HPDE6-E6E7 (cell line): ENCODE results near the gene ADAMTSL1.

Experiments used
- DNase-seq: peaks from one replicate; pipeline ENCODE4 v3.0.0; 2011; ENCODE audit warnings: missing footprints; ENCODE audit errors: extremely low spot score

The ADAMTSL1 gene

DNA sequence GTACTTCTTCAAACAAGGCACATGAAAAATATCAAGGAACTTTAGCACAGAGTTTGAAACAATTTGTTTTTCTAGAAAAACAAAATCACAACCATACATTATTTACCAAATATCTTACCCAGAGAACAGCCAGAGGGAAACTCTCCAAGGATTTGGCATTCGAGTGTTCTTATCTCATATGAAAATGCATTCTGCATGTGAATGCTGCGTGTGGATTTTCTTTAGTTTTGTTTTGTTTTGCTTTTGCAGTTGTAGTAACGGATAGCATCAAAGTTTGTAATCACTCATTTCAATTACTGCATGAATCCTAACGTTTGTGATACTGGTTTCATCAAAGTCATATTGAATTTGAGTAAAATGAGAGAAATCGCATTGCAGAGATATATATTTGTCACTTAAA, 28.0 kb downstream of the ADAMTSL1 start:
- no peak for DNase-seq

GRCh38 chr9:18502546-18502945, 28.6 kb downstream of the ADAMTSL1 start:
- no peak for DNase-seq

DNA sequence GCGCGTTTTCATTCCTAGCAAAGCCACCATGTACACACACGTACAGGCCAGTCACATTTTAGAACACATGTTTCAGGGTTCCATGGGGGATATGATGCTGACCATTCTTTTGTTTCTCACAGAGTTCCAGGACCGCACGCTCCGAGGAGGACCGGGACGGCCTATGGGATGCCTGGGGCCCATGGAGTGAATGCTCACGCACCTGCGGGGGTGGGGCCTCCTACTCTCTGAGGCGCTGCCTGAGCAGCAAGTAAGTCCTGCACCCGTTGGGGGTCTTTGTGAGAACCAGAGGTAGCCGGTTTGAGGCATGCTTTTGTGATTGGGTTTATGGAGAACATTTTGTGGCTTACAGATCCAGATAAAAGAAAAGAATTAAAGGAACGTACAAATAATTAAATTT, 30.8 kb downstream of the ADAMTSL1 start:
- DNase-seq: no peak

GRCh38 chr9:18507151-18507550, 33.2 kb downstream of the ADAMTSL1 start:
- DNase-seq: no peak

DNA sequence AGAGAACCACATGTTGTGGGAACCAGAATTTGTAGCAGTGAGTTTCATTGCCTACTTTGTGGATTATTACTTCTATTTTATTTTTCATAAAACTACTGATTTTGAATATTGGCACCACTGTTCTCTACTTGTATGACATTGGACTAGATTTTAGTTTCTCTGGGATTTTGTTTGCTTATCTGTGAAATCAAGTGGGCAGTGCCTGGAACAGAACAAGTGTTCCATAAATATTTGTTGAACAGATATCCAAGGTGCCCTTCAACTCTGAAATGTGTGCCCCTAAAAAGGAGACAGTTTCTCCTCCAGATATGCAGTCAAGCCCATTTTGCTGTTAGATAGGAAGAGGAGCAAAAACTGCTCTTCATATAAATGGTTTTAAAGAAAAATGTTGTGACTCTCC, 42.6 kb downstream of the ADAMTSL1 start:
- no peak for DNase-seq

DNA sequence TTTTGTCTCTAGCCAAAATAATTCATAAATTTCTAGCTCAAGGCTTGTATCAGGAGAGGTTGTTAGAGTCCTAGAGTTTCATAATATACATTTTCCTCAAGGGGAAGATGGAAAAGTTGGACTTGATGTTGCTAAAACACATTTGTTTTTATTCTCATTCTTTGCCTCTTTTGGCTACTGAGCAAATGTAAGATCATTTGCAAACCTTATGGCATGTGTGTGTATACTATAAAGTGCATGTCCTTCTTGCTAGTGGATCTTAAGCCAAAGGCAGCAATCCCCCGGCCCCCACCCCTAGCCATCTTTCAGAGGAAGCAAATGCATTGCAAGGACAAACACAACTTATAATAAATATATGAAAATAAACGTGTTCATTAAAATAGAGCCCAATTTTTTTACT, 43.0 kb downstream of the ADAMTSL1 start:
- no peak for DNase-seq

- no peak for DNase-seq
These were observed 46.6 kb downstream of the ADAMTSL1 start for GRCh38 chr9:18520416-18521047.

DNA sequence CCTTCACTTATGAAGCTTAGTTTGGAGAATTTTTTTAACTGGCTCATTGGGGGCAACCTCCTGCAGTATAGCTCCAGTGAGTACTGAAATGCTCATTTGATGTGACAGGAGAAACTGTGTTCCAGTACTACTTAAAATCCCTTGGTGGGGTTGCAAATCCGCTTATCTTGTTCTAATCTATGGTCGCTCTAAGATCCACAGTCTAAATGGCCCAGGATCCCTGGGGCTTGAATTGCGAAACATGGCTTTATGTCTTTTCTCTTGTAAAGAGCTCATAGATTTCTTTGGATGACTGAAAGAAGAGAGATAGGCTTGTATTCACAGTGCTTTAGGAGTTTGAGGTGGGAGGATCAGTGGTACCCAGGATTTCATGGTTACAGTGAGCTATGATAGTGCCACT, 52.7 kb downstream of the ADAMTSL1 start:
- DNase-seq: no peak

DNA sequence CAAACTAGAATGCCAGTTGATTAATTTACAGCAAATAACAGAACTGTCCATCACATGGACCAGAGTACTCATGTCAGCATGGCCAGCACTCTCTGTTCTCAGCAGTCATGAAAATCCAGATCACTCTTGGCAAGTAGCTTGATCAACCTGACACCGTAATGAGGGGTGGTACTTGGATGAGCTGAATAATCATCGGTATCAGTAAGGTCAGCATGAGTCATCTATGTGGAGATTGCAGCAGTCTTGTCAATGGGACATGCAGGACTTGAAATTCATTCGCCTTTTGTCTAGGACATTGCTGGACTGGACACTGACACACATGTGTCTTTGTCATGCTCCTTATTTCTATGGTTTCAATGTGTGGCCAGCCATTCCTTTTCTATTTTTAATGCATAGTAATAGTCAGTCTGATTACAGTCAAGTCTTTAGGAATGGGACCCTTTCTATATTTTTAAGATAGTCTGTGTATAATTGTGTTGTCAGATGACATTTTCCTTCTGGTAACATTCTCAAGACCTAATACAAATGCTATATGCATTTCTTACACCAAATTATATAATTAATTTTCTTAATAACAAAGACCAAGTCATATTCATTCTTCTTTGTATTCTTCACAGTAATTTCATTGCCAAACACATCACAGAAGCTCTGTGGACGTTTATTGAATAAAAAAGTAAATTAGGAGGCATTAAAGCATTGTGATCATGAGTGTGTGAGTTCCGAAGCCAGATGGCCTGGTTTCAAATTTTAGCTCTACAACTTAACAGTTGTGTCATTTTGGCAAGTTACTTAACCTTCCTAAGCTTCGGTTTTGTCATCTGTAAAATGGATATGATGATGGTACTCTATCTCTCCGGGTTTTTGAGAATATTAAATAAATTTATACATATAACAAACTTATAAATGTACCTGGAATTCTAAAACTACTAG, 57.4 kb downstream of the ADAMTSL1 start:
- DNase-seq: no peak

DNA sequence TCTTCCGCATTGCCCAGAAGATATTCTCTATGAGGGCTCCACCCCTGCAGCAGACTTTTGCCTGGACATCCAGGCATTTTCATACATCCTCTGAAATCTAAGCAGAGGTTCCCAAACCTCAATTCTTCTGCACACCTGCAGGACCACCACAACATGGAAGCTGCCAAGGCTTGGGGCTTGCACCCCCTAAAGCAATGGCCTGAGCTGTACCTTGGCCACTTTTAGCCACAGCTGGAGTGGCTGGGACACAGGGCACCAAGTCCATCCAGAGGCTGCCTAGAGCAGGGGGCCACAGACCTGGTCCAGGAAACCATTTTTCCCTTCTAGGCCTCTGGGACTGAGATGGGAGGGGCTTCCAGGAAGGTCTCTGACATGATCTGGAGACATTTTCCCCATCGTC, 60.7 kb downstream of the ADAMTSL1 start:
- DNase-seq: no peak

GRCh38 chr9:18536554-18536953, 62.6 kb downstream of the ADAMTSL1 start:
- no peak for DNase-seq

DNA sequence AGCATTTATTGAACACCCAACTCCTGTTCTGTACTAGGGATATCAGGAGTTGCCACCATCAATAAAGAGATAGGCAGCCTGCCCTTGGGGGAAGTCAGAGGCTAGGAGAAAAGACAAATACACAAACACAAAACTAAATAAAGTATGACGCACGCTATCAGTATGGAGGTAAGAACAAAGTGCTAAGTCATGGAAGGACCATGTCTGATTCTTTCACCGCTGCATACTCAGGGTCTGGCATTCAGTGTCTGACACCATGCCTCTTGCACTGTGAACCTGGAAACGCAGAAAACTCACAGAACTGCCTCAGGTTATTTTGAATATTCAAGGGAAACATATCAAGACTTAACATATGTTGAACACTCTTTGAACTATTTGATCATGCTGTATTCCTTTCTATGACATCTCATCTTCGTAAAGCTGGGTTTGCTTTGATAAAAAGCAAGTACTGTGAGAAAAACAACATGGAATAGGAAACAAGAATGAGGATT, 65.3 kb downstream of the ADAMTSL1 start:
- no peak for DNase-seq

DNA sequence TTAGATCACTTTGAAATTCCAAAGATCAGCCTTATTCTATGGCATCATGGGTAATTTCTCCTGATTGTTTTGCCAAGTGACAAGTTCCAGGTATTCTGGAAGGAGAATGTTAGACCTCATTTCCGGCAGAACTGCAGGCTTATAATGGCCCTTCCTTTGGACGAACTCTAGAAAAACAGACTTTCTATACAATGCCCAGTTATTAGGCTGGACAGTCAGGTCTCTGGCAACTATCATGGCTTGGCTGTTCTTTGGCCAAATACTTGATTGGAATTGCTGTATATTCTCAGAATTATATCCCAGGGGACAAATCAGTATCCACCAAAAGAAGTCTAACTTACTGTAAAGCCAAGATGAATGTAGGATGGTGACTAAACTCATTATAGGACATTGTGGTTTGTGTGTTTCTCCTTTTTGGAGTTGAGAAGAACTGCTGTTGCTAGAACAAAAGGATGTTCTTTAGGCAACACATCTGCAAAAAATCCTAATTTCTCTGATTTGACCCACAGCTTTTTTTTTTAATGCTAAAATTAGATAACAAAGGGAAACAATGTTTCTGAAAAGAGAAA, 69.0 kb downstream of the ADAMTSL1 start:
- DNase-seq: no peak

DNA sequence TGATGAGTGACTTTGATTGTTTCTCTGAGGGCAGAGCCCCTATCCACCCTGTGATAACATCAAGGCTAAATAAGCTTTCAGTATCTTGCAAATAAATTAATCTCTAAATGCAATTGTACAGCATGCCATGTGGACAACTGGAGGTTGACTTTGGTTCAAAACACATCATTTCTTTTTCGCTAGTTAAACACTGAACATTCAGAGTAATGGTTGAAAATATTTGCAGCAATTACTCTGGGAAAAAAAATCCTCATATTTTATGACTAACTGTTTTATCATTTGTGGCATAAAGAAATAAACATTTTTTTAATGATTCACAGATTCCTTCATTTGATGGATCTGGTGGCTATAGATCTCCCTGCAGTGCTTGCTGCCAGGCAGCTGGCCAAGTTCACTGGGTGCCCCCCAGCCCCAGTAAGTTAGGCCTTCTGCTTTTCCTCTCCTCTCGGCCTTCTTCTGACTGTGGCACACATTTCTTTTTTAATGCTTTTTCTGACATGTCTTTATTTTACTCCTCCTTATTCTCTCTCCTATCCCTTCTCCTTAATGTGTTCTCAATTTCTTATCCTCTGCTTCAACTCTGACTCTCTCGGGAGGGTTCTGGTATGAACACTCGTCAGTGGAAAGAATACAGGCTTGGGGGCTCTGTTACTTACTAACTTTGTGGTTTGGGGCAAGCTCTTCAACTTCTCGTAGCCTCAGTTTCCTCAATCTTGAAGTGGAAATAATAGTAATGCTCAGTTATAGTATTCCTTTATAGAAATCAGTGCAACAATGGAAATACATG, 69.6 kb downstream of the ADAMTSL1 start:
- DNase-seq: no peak

DNA sequence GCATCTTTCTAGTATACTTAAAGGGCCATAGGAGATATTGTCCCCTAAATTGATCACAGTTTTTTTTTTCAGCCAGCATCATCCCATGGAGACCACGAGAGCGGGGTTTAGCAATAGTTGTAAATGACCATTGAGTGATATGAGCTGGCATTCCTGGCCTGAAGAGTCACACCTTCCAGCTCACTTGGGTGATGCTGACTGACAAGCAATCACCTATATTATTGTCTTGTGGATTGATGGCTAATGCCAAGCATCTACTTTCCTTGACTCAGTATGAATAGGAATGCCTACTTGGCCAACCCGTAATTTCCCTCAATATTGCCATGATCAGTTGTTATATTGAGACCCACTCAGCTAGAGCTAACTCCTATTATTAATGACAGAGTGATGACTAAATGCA, 70.5 kb downstream of the ADAMTSL1 start:
- peak; percentile 17 for DNase-seq

DNA sequence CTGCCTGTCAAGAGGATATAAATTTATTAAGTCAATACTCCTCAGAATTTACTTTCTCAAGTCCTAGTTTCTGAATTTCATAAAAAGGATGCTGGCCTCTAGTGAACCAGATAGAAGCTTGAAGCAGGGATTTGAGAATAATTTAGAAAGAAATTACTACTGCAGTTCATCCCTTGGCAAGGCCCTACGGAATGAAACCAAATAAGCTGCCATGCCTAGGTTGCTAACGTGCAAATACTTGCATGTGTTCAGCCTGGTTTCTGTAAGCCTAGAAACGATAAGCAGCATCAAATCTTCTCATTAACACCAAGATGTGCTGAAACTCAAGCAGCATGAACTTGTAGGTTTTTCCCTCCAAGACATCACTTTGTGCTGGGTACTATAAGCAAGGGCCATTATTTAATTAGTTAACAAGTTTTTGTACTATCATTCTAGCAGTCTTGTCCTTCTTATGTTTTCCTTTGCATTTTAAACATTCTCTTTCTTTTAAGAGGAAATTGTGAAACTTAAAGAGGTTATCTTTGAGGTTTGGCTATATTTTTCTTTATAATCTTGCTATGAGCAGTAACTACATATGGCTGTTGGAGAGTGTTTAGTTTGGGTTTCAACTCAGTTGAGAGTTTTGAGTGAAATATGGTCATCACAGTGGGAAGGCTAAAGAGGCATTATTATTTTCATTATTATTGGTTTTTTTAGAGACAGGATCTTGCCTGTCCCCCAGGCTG, 71.8 kb downstream of the ADAMTSL1 start:
- DNase-seq: no peak

- no peak for DNase-seq
These were observed 74.5 kb downstream of the ADAMTSL1 start for GRCh38 chr9:18548456-18548855.

DNA sequence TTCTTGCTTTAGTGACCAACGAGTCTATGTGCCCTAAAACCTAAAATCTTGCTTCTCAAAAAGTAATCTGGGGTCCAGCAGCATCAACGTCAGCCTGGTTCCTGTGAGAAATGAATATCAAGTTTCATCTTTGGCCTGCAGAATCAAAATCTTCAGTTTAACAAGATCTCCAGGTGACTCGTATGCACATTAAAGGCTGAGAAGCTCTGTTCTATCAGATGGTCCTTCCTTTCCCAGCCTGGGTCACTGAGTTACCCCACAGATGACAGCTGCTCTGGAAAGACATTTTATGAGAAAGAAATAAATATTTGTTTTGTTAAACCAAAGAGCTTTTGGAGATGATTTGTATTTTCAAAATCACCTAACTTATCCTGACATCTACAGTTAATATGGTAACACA, 75.8 kb downstream of the ADAMTSL1 start:
- no peak for DNase-seq

- no peak for DNase-seq
These were observed 76.3 kb downstream of the ADAMTSL1 start for GRCh38 chr9:18550286-18550685.

DNA sequence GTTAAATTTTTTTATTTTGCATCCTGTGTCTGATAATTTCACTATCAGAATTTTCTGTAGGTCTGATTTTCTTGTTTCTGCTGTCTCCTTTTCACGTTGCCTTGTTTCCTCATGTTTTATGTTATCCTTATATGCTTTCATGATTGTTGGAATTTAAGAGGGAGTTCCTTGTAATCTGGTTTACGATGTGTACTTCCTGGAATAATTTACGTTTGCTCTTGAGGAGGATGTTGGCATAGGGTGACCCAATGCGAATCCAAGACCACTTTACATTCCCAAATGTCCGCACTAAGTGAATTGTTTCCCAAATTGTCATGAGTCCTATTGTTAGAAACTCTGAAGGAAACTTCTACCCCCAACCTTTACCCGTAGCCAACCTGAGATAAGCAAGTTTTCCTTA, 80.3 kb downstream of the ADAMTSL1 start:
- no peak for DNase-seq
